Measurements from ENCODE around the gene FRMD4A. TPM values are rescaled to one million over a fixed set of nuclear protein-coding genes. Genes with fewer than 3 reads are reported as not detected.

FRMD4A gene
- polyA plus RNA-seq, 1 donor (not counting 4 experiments of a cell fraction or from before 2014, with no cell fraction given), result 12.9 TPM

DNA sequence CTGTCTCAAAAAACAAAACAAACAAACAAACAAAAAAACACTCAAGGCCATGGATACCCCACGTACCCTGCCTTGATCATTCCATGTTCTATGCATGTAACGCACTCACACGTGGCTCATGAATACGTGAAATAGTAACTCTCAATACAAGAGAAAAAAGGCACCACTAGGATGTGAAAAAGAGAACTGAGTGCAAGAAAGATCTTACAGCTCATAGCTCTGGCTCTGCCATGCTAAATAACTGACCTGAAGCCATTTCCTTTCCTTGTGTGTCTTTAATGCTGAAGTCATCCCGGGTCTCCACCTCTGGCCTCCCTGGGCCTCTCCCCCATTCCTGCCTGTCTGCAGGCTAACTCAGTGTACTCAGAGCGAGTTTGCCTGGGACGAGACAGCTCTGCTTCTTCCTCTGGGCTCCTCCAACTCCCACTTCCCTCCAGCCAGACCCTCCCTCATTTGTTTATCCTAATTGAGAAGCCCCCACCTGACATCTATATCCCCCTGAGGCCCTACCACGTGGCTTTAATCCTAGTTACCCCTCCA, 626.7 kb downstream of the FRMD4A start:
- Histone ChIP-seq H3K79me2 (ENCODE audit: control insufficient read depth, insufficient read depth, low read length) (peaks cover 15% of the 10 kb centered on the region), H3K4me3 (ENCODE audit: control insufficient read depth in 2 of 3, extremely low read depth in 1 of 3, insufficient read depth in 2 of 3, low read depth in 1 of 3, low read length in 3 of 3) (no peak overlapping the region), H3K9ac (ENCODE audit: control insufficient read depth, extremely low read depth, insufficient read depth, low read length) (no peak overlapping the region), H3K27ac (ENCODE audit: control insufficient read depth, insufficient read depth, low read length) (no peak overlapping the region), H3K9me1 (ENCODE audit: control insufficient read depth, extremely low read depth, insufficient read depth, low read length) (no peaks in the 10 kb centered on the region), H3K4me1 (ENCODE audit: control insufficient read depth, extremely low read depth, insufficient read depth, low read length) (peaks cover 51% of the 10 kb centered on the region), H3K9me3 (ENCODE audit: control insufficient read depth, low read depth, low read length) (no peaks in the 10 kb centered on the region), H3K27me3 (ENCODE audit: control insufficient read depth, extremely low read depth, insufficient read depth, low read length) (no peaks in the 10 kb centered on the region), H3K36me3 (ENCODE audit: control insufficient read depth in 2 of 2, extremely low read depth in 1 of 2, insufficient read depth in 2 of 2, low read length in 2 of 2) (peaks cover 2 to 11% of the 10 kb centered on the region in 2 experiments), H3K4me2 (ENCODE audit: control insufficient read depth, extremely low read depth, insufficient read depth, low read depth, low read length) (peak overlapping the region; percentile 7), H2AFZ (ENCODE audit: control insufficient read depth, low read length) (no peak overlapping the region), H4K20me1 (ENCODE audit: control insufficient read depth, extremely low read depth, insufficient read depth, low read length) (no peaks in the 10 kb centered on the region)
- TF ChIP-seq CTCF (optimal IDR thresholded peaks at IDR 0.05 in 1 of 3, IDR thresholded peaks at IDR 0.05 in 1 of 3, conservative IDR thresholded peaks at IDR 0.05 in 1 of 3; ENCODE audit: extremely low read depth in 1 of 3, insufficient read depth in 2 of 3, low read length in 3 of 3), result no peak
- dilution Hi-C loops (cut with MboI; ENCODE audit: extremely low pct_ligation_motif_present, low sequenced_read_pairs), result no loop called here
- FAIRE-seq (no peak), DNase-seq (ENCODE audit: low read depth, low spot score) (no peak)

GRCh38 chr10:13703101-13703818, 627.5 kb downstream of the FRMD4A start:
- Histone ChIP-seq H3K27ac (ENCODE audit: control insufficient read depth, insufficient read depth, low read length) (no peak overlapping the region), H3K4me1 (ENCODE audit: control insufficient read depth, extremely low read depth, insufficient read depth, low read length) (peaks cover 43% of the 10 kb centered on the region), H2AFZ (ENCODE audit: control insufficient read depth, low read length) (no peak overlapping the region), H4K20me1 (ENCODE audit: control insufficient read depth, extremely low read depth, insufficient read depth, low read length) (no peaks in the 10 kb centered on the region), H3K9me3 (ENCODE audit: control insufficient read depth, low read depth, low read length) (no peaks in the 10 kb centered on the region), H3K27me3 (ENCODE audit: control insufficient read depth, extremely low read depth, insufficient read depth, low read length) (no peaks in the 10 kb centered on the region), H3K79me2 (ENCODE audit: control insufficient read depth, insufficient read depth, low read length) (peaks cover 15% of the 10 kb centered on the region), H3K4me2 (ENCODE audit: control insufficient read depth, extremely low read depth, insufficient read depth, low read depth, low read length) (peak overlapping the region; percentile 64), H3K36me3 (ENCODE audit: control insufficient read depth in 2 of 2, extremely low read depth in 1 of 2, insufficient read depth in 2 of 2, low read length in 2 of 2) (peaks cover 2 to 11% of the 10 kb centered on the region in 2 experiments), H3K4me3 (ENCODE audit: control insufficient read depth in 2 of 3, extremely low read depth in 1 of 3, insufficient read depth in 2 of 3, low read depth in 1 of 3, low read length in 3 of 3) (no peak overlapping the region), H3K9ac (ENCODE audit: control insufficient read depth, extremely low read depth, insufficient read depth, low read length) (no peak overlapping the region), H3K9me1 (ENCODE audit: control insufficient read depth, extremely low read depth, insufficient read depth, low read length) (no peaks in the 10 kb centered on the region)
- FAIRE-seq (no peak), DNase-seq (ENCODE audit: low read depth, low spot score) (no peak)
- dilution Hi-C loops (cut with MboI; ENCODE audit: extremely low pct_ligation_motif_present, low sequenced_read_pairs), result no loop called here
- TF ChIP-seq CTCF (optimal IDR thresholded peaks at IDR 0.05 in 1 of 3, IDR thresholded peaks at IDR 0.05 in 1 of 3, conservative IDR thresholded peaks at IDR 0.05 in 1 of 3; ENCODE audit: extremely low read depth in 1 of 3, insufficient read depth in 2 of 3, low read length in 3 of 3) (no peak), EZH2 (IDR thresholded peaks at IDR 0.05; ENCODE audit: low read length) (no peak)
